ENCODE measurements around the gene ARRB1. TPM values are rescaled to one million over a fixed set of nuclear protein-coding genes. Genes with fewer than 3 reads are reported as not detected.

Gene ARRB1
- total and polyA plus RNA-seq, 9 of the 15 experiments (the other 6 are each of a cell fraction or from before 2014, with no cell fraction given): 6.6 to 45.4 (median 28.5) TPM

DNA sequence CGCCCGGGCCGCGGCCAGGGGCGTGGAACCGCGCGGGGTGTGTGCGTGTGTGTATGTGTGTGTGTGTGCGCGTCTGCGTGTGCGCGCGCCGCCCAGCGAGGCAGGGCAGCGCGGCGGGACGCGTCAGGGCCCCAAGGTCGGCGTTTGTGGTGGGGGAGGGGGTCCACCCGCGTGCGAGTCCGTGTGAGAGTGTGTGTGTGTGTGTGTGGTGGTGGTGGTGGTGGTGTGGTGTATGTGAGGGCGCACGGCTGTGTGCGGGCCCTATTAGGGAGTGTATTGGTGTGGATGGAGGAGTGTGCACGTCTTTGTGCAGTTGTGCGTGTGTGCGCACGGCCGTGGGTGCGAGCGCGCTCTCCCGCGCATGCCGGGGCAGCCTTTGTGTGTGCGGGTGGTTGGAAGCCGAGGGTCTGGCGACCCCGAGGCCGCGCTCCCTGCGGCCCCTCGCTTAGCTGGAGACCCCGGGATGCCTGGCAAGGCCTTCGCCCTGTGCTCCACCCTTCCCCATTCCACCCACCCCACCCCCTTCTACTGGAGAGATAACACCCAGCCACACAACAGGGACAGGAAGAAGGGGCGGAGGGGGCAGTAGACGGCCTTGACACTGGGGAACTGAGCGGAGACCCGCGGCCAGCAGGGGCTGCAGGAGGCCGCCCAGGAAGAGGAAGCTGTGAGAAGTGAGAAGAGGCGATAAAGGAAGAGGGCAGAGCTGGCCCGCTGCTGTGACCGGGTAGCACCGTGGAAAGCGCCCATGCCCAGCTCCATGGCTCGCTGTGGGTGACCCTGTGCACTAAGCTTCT, 528 bp upstream of the ARRB1 start (continued):
- TF ChIP-seq, protein P1, sequence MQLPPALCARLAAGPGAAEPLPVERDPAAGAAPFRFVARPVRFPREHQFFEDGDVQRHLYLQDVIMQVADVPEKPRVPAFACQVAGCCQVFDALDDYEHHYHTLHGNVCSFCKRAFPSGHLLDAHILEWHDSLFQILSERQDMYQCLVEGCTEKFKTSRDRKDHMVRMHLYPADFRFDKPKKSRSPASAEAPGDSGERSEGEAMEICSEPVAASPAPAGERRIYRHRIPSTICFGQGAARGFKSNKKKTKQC (CRISPR knock-in tag; IDR thresholded peaks at IDR 0.05): peak; percentile 54; the same call in 1 of the 2 replicates
- no peak for TF ChIP-seq ATF7 (IDR thresholded peaks at IDR 0.05)
- peak; percentile 75 for TF ChIP-seq EP400 (IDR thresholded peaks at IDR 0.05)
- peak; percentile 91 for TF ChIP-seq ZBTB2 (IDR thresholded peaks at IDR 0.05)
- peak; percentile 45 for TF ChIP-seq MTA2 (IDR thresholded peaks at IDR 0.05; ENCODE audit: low read depth)
- TF ChIP-seq ARID1B (IDR thresholded peaks at IDR 0.05): peak; percentile 70
- TF ChIP-seq CEBPZ (IDR thresholded peaks at IDR 0.05; ENCODE audit: borderline replicate concordance, low read depth, low read length): no peak
- no peak for TF ChIP-seq JUN (IDR thresholded peaks at IDR 0.05; ENCODE audit: borderline replicate concordance, low read depth, low read length)
- TF ChIP-seq JUN (CRISPR knock-in tag; IDR thresholded peaks at IDR 0.05; ENCODE audit: borderline replicate concordance): 0 out of 2 replicates have a peak, but pooled peaks have one; percentile 43
- peak; percentile 93 for TF ChIP-seq SAFB (IDR thresholded peaks at IDR 0.05; ENCODE audit: borderline replicate concordance, low read depth, low read length)
- no peak; the same call in 1 of the 2 replicates for TF ChIP-seq HMGXB4 (CRISPR knock-in tag; IDR thresholded peaks at IDR 0.05)
- TF ChIP-seq CHD2 (IDR thresholded peaks at IDR 0.05; ENCODE audit: low read depth, low read length): 0 out of 2 replicates have a peak, but pooled peaks have one; percentile 40
- 0 out of 2 replicates have a peak, but pooled peaks have one; percentile 31 for TF ChIP-seq SREBF1 (IDR thresholded peaks at IDR 0.05; ENCODE audit: borderline replicate concordance, low read depth, low read length)
- peak; percentile 31 for TF ChIP-seq PRPF4 (IDR thresholded peaks at IDR 0.05; ENCODE audit: insufficient read depth, low read depth, low read length, poor library complexity, severe bottlenecking)
- TF ChIP-seq TEAD2 (tag; IDR thresholded peaks at IDR 0.05): no peak
- no peak for TF ChIP-seq HOXB6 (CRISPR knock-in tag; IDR thresholded peaks at IDR 0.05; ENCODE audit: borderline replicate concordance)
- 0 out of 2 replicates have a peak, but pooled peaks have one; percentile 2 for TF ChIP-seq CBFA2T2 (conservative IDR thresholded peaks at IDR 0.05)
- TF ChIP-seq ZNF3 (CRISPR knock-in tag; IDR thresholded peaks at IDR 0.05): no peak
- peak; percentile 69 for TF ChIP-seq GABPA (tag; conservative IDR thresholded peaks at IDR 0.05; ENCODE audit: low read depth)
- peak in 1 of 2 experiments; percentile 71; a peak in 1 of 4 replicates for TF ChIP-seq RCOR1 (IDR thresholded peaks at IDR 0.05; ENCODE audit: borderline replicate concordance in 1 of 2, low read depth in 2 of 2, low read length in 2 of 2)
- TF ChIP-seq ZNF717 (CRISPR knock-in tag; IDR thresholded peaks at IDR 0.05): 0 out of 2 replicates have a peak, but pooled peaks have one; percentile 44
